Smooth muscle cell (in vitro differentiated cells): ENCODE results near the gene NUDT3. TPM values are rescaled to one million over a fixed set of nuclear protein-coding genes. Genes with fewer than 3 reads are reported as not detected.
"Not testable (repeated sequence)": the region's sequence is repeated elsewhere in the genome, so short reads cannot be mapped to it uniquely, and the experiment has no call there.

Source experiments
- DNase-seq: peaks from one replicate; lab custom pipeline; 2025; ENCODE audit not compliant: unreplicated experiment; lab: John Stamatoyannopoulos, UW
- H2AFZ ChIP-seq: fragments of 200-600 bp; sonication (generic); 2 replicates; pipeline ENCODE4 v1.6.0; 2016; ENCODE audit warnings: antibody characterized with exemption, low read depth, mild to moderate bottlenecking
- H3F3A ChIP-seq: fragments of 200-600 bp; sonication (generic); 2 replicates; pipeline ENCODE4 v1.6.0; 2017; ENCODE audit warnings: antibody characterized with exemption, low read depth
- H3K27ac ChIP-seq: fragments of 200-600 bp; sonication (generic); 2 replicates; pipeline ENCODE4 v1.5.1; 2016; ENCODE audit warnings: low read depth, mild to moderate bottlenecking
- H3K27me3 ChIP-seq: fragments of 200-600 bp; sonication (generic); 2 replicates; pipeline ENCODE4 v1.6.1; 2016; ENCODE audit warnings: low read depth, mild to moderate bottlenecking
- H3K36me3 ChIP-seq: fragments of 200-600 bp; sonication (generic); 2 replicates; pipeline ENCODE4 v1.5.1; 2016; ENCODE audit warnings: low read depth
- H3K4me1 ChIP-seq: fragments of 200-600 bp; sonication (generic); 2 replicates; pipeline ENCODE4 v1.5.1; 2016; ENCODE audit warnings: low read depth
- H3K4me2 ChIP-seq: fragments of 200-600 bp; sonication (generic); 2 replicates; pipeline ENCODE4 v1.6.0; 2016; ENCODE audit warnings: mild to moderate bottlenecking
- H3K4me3 ChIP-seq: fragments of 200-600 bp; sonication (generic); 2 replicates; pipeline ENCODE4 v1.5.1; 2016; ENCODE audit warnings: mild to moderate bottlenecking
- H3K79me2 ChIP-seq: fragments of 200-600 bp; sonication (generic); 2 replicates; pipeline ENCODE4 v1.6.0; 2016; ENCODE audit warnings: low read depth, mild to moderate bottlenecking
- H3K9ac ChIP-seq: fragments of 200-600 bp; sonication (generic); 2 replicates; pipeline ENCODE4 v1.6.0; 2016; ENCODE audit warnings: low read depth
- H3K9me3 ChIP-seq: fragments of 200-600 bp; sonication (generic); replicated peaks from 2 replicates; pipeline ENCODE4 v1.5.1; 2016; ENCODE audit warnings: low read depth
- H4K20me1 ChIP-seq: fragments of 200-600 bp; sonication (generic); 2 replicates; pipeline ENCODE4 v1.6.0; 2016; ENCODE audit warnings: low read depth
- CTCF ChIP-seq: fragments of 200-600 bp; sonication (generic); IDR thresholded peaks from 2 replicates; pipeline ENCODE4 v1.5.1; 2017; ENCODE audit warnings: borderline replicate concordance, mild to moderate bottlenecking, antibody characterized with exemption; ENCODE audit not compliant: insufficient read depth, poor library complexity, severe bottlenecking
- WGBS: methylation state at CpG from one replicate; pipeline ENCODE4 v1.1.7; 2016; ENCODE audit warnings: low lambda C conversion rate; 5-methylcytosine and 5-hydroxymethylcytosine counted together
- polyA plus RNA-seq: library from polyadenylated mRNA; unstranded; fragments of >200 nt; fragmentation: Nextera tagmentation; extraction: Ambion mirVana; gene quantifications from 2 replicates; pipeline ENCODE4 v1.2.1, GENCODE V29; 2016
- total RNA-seq: library from RNA; depleted of rRNA; stranded (reverse); fragments of >200 nt; gene quantifications from 2 replicates; pipeline ENCODE4 v1.2.3, GENCODE V29; 2014

The NUDT3 gene
- total and polyA plus RNA-seq, 2 experiments from 2014 or later, result 7.5 to 12.9 TPM

- Histone ChIP-seq H4K20me1 (peaks cover 15% of the 10 kb centered on the region), H3K4me2 (no peak overlapping the region), H3K36me3 (no peaks in the 10 kb centered on the region), H3K9me3 (no peaks in the 10 kb centered on the region), H3K4me1 (no peaks in the 10 kb centered on the region), H3K9ac (no peak overlapping the region), H2AFZ (no peak overlapping the region), H3K27me3 (no peaks in the 10 kb centered on the region), H3K27ac (no peak overlapping the region), H3K4me3 (no peak overlapping the region), H3K79me2 (peaks cover 3% of the 10 kb centered on the region), H3F3A (no peaks in the 10 kb centered on the region)
- no peak for DNase-seq
- TF ChIP-seq CTCF, result no peak
- WGBS, result 96% methylated on average over 7 of the region's 7 CpGs
These were observed 61.0 kb downstream of the NUDT3 start for GRCh38 chr6:34331371-34332050.

GRCh38 chr6:34329814-34330213 lies 62.7 kb downstream of the NUDT3 start:
- not testable (repeated sequence) for H2AFZ ChIP-seq, H3K4me1 ChIP-seq, H3K9me3 ChIP-seq, H3K27me3 ChIP-seq, H3K27ac ChIP-seq, H3K79me2 ChIP-seq, H3K4me3 ChIP-seq, H3K4me2 ChIP-seq, H3K36me3 ChIP-seq, H3K9ac ChIP-seq, DNase-seq, H3F3A ChIP-seq, H4K20me1 ChIP-seq
- WGBS, result 96% methylated on average over 3 of the region's 3 CpGs

GRCh38 chr6:34328969-34329368 lies 63.5 kb downstream of the NUDT3 start:
- Histone ChIP-seq H3F3A (no peaks in the 10 kb centered on the region), H3K4me3 (no peak overlapping the region), H3K79me2 (no peaks in the 10 kb centered on the region), H3K9ac (no peak overlapping the region), H3K4me2 (no peak overlapping the region), H3K36me3 (no peaks in the 10 kb centered on the region), H4K20me1 (peaks cover under 1% of the 10 kb centered on the region), H3K27ac (no peak overlapping the region), H3K27me3 (no peaks in the 10 kb centered on the region), H3K4me1 (no peaks in the 10 kb centered on the region), H3K9me3 (no peaks in the 10 kb centered on the region), H2AFZ (no peak overlapping the region)
- DNase-seq, result no peak
- no peak for TF ChIP-seq CTCF
- 100% methylated on average over 3 of the region's 3 CpGs for WGBS

GRCh38 chr6:34327313-34328205 lies 64.9 kb downstream of the NUDT3 start:
- H3F3A ChIP-seq, H3K9me3 ChIP-seq, H3K4me1 ChIP-seq, H3K4me2 ChIP-seq, H3K27me3 ChIP-seq, H2AFZ ChIP-seq, DNase-seq, H4K20me1 ChIP-seq, H3K27ac ChIP-seq, H3K36me3 ChIP-seq, H3K79me2 ChIP-seq, H3K9ac ChIP-seq, H3K4me3 ChIP-seq: not testable (repeated sequence)
- 95% methylated on average over 16 of the region's 16 CpGs for WGBS
